T-helper 2 cell treated with Interferon-gamma antibody and Interleukin-4, amounts not matched to agents 5 μg/mL and 100 μg/mL, for 36 hours (primary cell): ENCODE measurements around the gene THADA.

ENCODE experiments used
- DNase-seq: peaks from one replicate; pipeline ENCODE4 v3.0.0; 2021; ENCODE audit warnings: low spot score
- H3K27ac Mint-ChIP-seq: one replicate; pipeline ENCODE4 v1.8.0; 2021; ENCODE audit warnings: mild to moderate bottlenecking, mixed read lengths
- H3K27me3 Mint-ChIP-seq: one replicate; pipeline ENCODE4 v1.8.0; 2021; ENCODE audit warnings: low read depth, mixed read lengths
- H3K36me3 Mint-ChIP-seq: one replicate; pipeline ENCODE4 v1.8.0; 2021; ENCODE audit warnings: low read depth, mixed read lengths
- H3K4me1 Mint-ChIP-seq: one replicate; pipeline ENCODE4 v1.8.0; 2021; ENCODE audit warnings: low read depth, mixed read lengths
- H3K4me3 Mint-ChIP-seq: one replicate; pipeline ENCODE4 v1.8.0; 2022; ENCODE audit warnings: mild to moderate bottlenecking, moderate library complexity, mixed read lengths
- H3K9me3 Mint-ChIP-seq: one replicate; pipeline ENCODE4 v1.8.0; 2021; ENCODE audit warnings: mixed read lengths

The THADA gene

GRCh38 chr2:43469713-43470112 lies 126.1 kb downstream of the THADA start:
- H3K27ac Mint-ChIP-seq, result no peak overlapping the region
- H3K27me3 Mint-ChIP-seq, result no peaks in the 10 kb centered on the region
- H3K4me1 Mint-ChIP-seq, result no peaks in the 10 kb centered on the region
- peaks cover 13% of the 10 kb centered on the region for H3K36me3 Mint-ChIP-seq
- DNase-seq, result no peak
- no peak overlapping the region for H3K4me3 Mint-ChIP-seq
- no peaks in the 10 kb centered on the region for H3K9me3 Mint-ChIP-seq

DNA sequence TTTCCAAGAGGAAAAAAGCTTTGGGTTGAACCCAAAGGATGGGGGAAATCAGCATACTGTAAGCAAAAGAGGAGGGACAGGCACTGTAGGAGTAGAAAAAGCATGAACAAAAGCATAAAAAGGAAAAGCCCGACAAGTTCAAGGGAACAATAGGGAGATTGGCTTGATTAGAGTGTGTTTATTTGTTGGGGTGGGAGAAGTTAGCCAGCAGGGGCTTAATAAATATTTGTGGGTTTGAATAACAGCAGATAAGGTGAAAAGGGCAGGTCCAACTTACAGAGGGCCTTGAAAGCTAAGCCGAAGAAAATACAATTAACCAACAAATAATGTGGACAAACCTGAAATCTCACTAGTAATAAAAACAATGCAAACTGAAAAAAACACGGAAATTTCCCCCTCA lies 126.7 kb downstream of the THADA start:
- Mint-ChIP-seq H3K9me3 (no peaks in the 10 kb centered on the region), H3K4me1 (no peaks in the 10 kb centered on the region), H3K27ac (no peak overlapping the region), H3K36me3 (peaks cover 10% of the 10 kb centered on the region), H3K27me3 (no peaks in the 10 kb centered on the region), H3K4me3 (no peak overlapping the region)
- DNase-seq, result no peak

- Mint-ChIP-seq H3K4me3 (no peak overlapping the region), H3K27me3 (no peaks in the 10 kb centered on the region), H3K4me1 (no peaks in the 10 kb centered on the region), H3K27ac (no peak overlapping the region), H3K9me3 (no peaks in the 10 kb centered on the region), H3K36me3 (peaks cover 6% of the 10 kb centered on the region)
- DNase-seq, result no peak
Observed at GRCh38 chr2:43467891-43468290, 127.9 kb downstream of the THADA start.

GRCh38 chr2:43465234-43465633 lies 130.6 kb downstream of the THADA start:
- peaks cover 16% of the 10 kb centered on the region for H3K4me1 Mint-ChIP-seq
- H3K27ac Mint-ChIP-seq, result no peak overlapping the region
- H3K36me3 Mint-ChIP-seq, result peaks cover 4% of the 10 kb centered on the region
- no peaks in the 10 kb centered on the region for H3K9me3 Mint-ChIP-seq
- H3K4me3 Mint-ChIP-seq, result no peak overlapping the region
- H3K27me3 Mint-ChIP-seq, result no peaks in the 10 kb centered on the region
- no peak for DNase-seq

DNA sequence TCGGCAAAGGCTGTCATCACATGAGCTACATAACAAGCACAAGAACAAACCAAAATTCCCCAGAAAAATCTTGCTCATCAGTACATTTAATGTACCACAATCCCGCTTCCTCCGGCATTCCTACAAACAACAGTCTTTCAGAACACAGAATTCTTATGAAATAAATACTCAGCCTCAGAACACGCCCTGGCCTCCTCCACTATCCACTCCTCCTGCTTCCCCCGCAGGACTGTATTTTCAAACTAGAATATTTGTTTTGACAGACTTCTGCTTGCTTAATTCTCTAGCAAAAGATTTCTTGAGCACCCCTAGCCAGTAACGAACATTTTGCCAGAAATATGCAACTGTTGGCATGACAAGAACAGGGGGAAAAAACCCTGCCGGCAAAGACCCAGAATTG lies 131.2 kb downstream of the THADA start:
- Mint-ChIP-seq H3K4me3 (no peak overlapping the region), H3K4me1 (peaks cover 16% of the 10 kb centered on the region), H3K27ac (no peak overlapping the region), H3K27me3 (no peaks in the 10 kb centered on the region), H3K36me3 (peaks cover 4% of the 10 kb centered on the region), H3K9me3 (no peaks in the 10 kb centered on the region)
- DNase-seq, result no peak

GRCh38 chr2:43462866-43463641 lies 132.8 kb downstream of the THADA start:
- no peaks in the 10 kb centered on the region for H3K9me3 Mint-ChIP-seq
- no peaks in the 10 kb centered on the region for H3K27me3 Mint-ChIP-seq
- H3K27ac Mint-ChIP-seq, result no peak overlapping the region
- H3K36me3 Mint-ChIP-seq, result peaks cover 8% of the 10 kb centered on the region
- H3K4me3 Mint-ChIP-seq, result no peak overlapping the region
- no peak for DNase-seq
- H3K4me1 Mint-ChIP-seq, result peaks cover 21% of the 10 kb centered on the region

DNA sequence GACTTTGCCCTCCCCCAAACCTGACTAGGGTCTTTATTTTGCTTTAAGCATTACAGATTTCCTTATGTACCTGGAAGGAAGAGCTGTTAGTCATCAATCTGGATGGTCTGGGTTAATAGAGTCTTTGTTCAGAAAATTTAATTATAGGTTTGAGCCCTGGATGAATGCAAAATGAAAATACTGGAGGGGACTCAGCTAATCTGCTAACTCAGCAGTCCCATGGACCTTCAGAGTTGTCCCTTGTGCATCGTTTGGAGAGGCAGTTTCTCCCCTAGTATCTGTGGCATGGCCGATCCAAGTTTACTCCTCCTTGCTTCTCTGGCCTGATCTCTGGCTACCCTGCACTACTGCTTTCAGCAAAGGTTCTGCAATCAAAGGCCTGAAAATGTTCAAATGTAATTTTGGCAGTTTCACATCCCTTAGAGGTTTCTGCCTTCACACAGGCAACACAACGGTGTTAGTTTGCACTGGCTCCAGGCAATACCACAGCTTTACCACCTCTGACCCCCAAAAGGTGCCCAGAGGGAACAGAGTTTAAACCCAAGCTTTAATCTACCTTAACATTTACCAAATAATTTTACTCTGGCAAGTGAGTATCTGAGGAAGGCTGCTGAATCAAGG lies 134.3 kb downstream of the THADA start:
- no peak for DNase-seq
- H3K27me3 Mint-ChIP-seq, result no peaks in the 10 kb centered on the region
- H3K9me3 Mint-ChIP-seq, result no peaks in the 10 kb centered on the region
- peaks cover 26% of the 10 kb centered on the region for H3K4me1 Mint-ChIP-seq
- no peak overlapping the region for H3K4me3 Mint-ChIP-seq
- H3K27ac Mint-ChIP-seq, result no peak overlapping the region
- H3K36me3 Mint-ChIP-seq, result peaks cover 11% of the 10 kb centered on the region

- H3K27me3 Mint-ChIP-seq, result no peaks in the 10 kb centered on the region
- no peak for DNase-seq
- H3K9me3 Mint-ChIP-seq, result no peaks in the 10 kb centered on the region
- peaks cover 11% of the 10 kb centered on the region for H3K36me3 Mint-ChIP-seq
- H3K4me3 Mint-ChIP-seq, result no peak overlapping the region
- no peak overlapping the region for H3K27ac Mint-ChIP-seq
- peaks cover 30% of the 10 kb centered on the region for H3K4me1 Mint-ChIP-seq
Observed at GRCh38 chr2:43460611-43461365, 135.1 kb downstream of the THADA start.

GRCh38 chr2:43460174-43460546 lies 135.7 kb downstream of the THADA start:
- peaks cover 36% of the 10 kb centered on the region for H3K4me1 Mint-ChIP-seq
- no peak overlapping the region for H3K27ac Mint-ChIP-seq
- H3K9me3 Mint-ChIP-seq, result no peaks in the 10 kb centered on the region
- no peak overlapping the region for H3K4me3 Mint-ChIP-seq
- DNase-seq, result no peak
- H3K27me3 Mint-ChIP-seq, result no peaks in the 10 kb centered on the region
- H3K36me3 Mint-ChIP-seq, result peaks cover 11% of the 10 kb centered on the region

- no peak overlapping the region for H3K4me3 Mint-ChIP-seq
- DNase-seq, result no peak
- H3K36me3 Mint-ChIP-seq, result peaks cover 10% of the 10 kb centered on the region
- no peak overlapping the region for H3K27ac Mint-ChIP-seq
- H3K4me1 Mint-ChIP-seq, result peaks cover 37% of the 10 kb centered on the region
- H3K27me3 Mint-ChIP-seq, result no peaks in the 10 kb centered on the region
- no peaks in the 10 kb centered on the region for H3K9me3 Mint-ChIP-seq
Observed at GRCh38 chr2:43459446-43460173, 136.2 kb downstream of the THADA start.

DNA sequence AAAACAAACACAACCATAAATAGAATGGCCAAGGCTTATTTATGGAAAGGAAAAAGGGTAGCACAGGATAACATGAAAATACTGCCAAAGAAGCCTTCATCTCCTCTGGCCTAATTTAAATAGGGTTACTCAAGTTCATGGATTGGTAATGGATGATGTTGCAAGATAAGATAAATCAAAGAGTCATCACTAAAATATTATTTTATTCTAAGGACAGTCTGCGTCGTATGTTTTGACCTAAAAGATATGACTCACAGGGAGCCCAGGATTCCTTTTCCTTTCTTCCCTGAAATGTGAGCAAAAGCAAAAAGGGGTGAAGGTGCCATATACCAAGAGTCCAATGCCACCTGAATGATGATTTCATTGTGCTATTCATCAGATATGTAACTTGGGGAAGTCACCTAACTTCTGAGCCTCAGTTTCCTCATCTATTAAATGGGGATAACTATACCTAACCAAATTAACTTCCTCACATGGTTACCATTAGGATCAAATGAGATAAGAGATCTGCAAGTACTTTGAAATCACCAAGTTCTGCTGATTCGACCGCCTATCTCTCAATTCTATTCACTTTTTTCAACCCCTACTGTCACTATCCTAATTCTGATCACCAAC lies 137.7 kb downstream of the THADA start:
- H3K4me3 Mint-ChIP-seq, result no peak overlapping the region
- H3K9me3 Mint-ChIP-seq, result no peaks in the 10 kb centered on the region
- no peak for DNase-seq
- no peaks in the 10 kb centered on the region for H3K27me3 Mint-ChIP-seq
- H3K36me3 Mint-ChIP-seq, result peaks cover 8% of the 10 kb centered on the region
- no peak overlapping the region for H3K27ac Mint-ChIP-seq
- H3K4me1 Mint-ChIP-seq, result peaks cover 37% of the 10 kb centered on the region

GRCh38 chr2:43455731-43456642 lies 139.9 kb downstream of the THADA start:
- H3K36me3 Mint-ChIP-seq, result peaks cover 13% of the 10 kb centered on the region
- H3K27me3 Mint-ChIP-seq, result no peaks in the 10 kb centered on the region
- no peak overlapping the region for H3K4me3 Mint-ChIP-seq
- no peak overlapping the region for H3K27ac Mint-ChIP-seq
- DNase-seq, result no peak
- H3K9me3 Mint-ChIP-seq, result no peaks in the 10 kb centered on the region
- H3K4me1 Mint-ChIP-seq, result peaks cover 36% of the 10 kb centered on the region

GRCh38 chr2:43455296-43455695 lies 140.5 kb downstream of the THADA start:
- no peak for DNase-seq
- Mint-ChIP-seq H3K9me3 (no peaks in the 10 kb centered on the region), H3K4me1 (peaks cover 31% of the 10 kb centered on the region), H3K36me3 (peaks cover 18% of the 10 kb centered on the region), H3K27me3 (no peaks in the 10 kb centered on the region), H3K27ac (no peak overlapping the region), H3K4me3 (no peak overlapping the region)
